GM19372 (cell line): ENCODE measurements around the gene GLE1.
"Not testable (repeated sequence)": the region's sequence is repeated elsewhere in the genome, so short reads cannot be mapped to it uniquely, and the experiment has no call there.

Experiments used
- ATAC-seq: cut with Tn5 transposase; IDR thresholded peaks from one replicate; pipeline ENCODE4 v1.9.1; 2021; ENCODE audit warnings: mild to moderate bottlenecking, low read depth, moderate library complexity; ENCODE audit not compliant: unreplicated experiment

GLE1 gene

GRCh38 chr9:128586934-128587333, 82.4 kb downstream of the GLE1 start:
- ATAC-seq, result not testable (repeated sequence)

DNA sequence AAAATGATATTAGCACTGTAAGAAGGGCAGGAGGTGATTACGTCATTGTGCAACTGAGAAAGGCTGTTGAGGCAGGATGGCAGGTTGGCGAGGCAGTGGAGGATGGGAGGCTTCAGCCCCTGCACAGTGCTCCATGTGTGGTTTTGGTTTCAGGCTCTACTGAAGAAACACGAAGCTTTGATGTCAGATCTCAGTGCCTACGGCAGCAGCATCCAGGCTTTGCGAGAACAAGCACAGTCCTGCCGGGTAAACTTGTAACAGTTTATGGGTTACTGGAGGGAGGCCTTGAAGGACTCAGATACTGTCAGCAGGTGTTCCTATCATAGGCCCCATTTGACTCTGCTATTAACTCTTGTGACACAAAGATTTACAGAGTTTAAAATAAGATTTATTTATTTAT, 82.9 kb downstream of the GLE1 start:
- no peak for ATAC-seq

- ATAC-seq, result no peak
Observed at GRCh38 chr9:128588581-128589233, 84.2 kb downstream of the GLE1 start.
